Measurements from ENCODE around the gene ADGRD1. TPM values are rescaled to one million over a fixed set of nuclear protein-coding genes. Genes with fewer than 3 reads are reported as not detected.
A peak's percentile ranks its signal among the peaks of the same experiment; 100 is the strongest.

ADGRD1 gene
- total and polyA plus RNA-seq, 7 donors, result 0.46 to 22.5 (median 7.2) TPM

- Histone ChIP-seq H3K9me3 (no peaks in the 10 kb centered on the region), H3K27ac (no peak overlapping the region), H3K4me3 (no peak overlapping the region), H3K36me3 (no peaks in the 10 kb centered on the region), H3K4me1 (peaks cover 0 to 9% (median 3%) of the 10 kb centered on the region in 4 donors), H3K27me3 (peaks cover 0 to 9% (median 0%) of the 10 kb centered on the region in 3 donors)
- DNase-seq, result no peak
- intact Hi-C loops (cut with DNase I), result loop anchor here (10.0 kb wide), 2 partner anchors 193 to 793 kb away; no protein-coding TSS in a partner anchor
- TF ChIP-seq POLR2AphosphoS5 (IDR thresholded peaks at IDR 0.05) (no peak), CTCF (IDR thresholded peaks at IDR 0.05) (no peak), EP300 (IDR thresholded peaks at IDR 0.05) (no peak), POLR2A (IDR thresholded peaks at IDR 0.05) (no peak)
Measured at GRCh38 chr12:130911933-130912332, 41.8 kb upstream of the ADGRD1 start.

DNA sequence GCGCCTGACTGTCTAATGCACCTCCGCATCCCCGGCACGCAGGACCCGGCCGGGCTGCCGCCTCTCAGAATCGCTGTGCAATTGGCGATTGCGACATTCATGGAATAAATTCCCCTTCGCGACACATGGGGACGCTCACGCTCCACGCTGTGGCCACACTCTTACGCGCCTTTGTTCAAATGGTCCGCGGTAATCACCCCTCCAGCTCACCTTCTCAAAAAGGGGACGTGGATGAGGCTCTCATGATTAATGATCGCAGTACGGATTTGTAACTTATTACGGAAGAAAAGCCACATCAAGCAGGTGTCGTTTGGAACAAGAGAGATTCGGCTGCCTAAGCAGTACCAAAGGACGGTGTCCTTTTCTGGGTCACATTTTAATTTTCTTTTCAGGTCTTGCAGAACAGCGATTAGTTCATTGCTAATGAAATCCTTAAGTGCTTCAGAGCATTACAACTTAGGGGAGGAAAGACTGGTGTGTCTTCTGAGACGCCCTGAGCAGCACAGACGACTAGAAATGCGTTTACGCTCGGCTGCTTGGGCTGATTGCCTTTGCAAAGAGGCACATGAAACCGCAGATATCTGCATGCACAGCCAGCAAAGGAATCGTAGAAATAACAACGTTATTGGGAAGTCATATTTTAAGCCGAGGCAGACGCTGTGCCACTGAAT lies 37.3 kb upstream of the ADGRD1 start:
- Histone ChIP-seq H3K9me3 (peaks cover 0 to under 1% (median 0%) of the 10 kb centered on the region in 4 donors), H3K4me1 (peaks cover 0 to 16% (median 8%) of the 10 kb centered on the region in 4 donors), H3K27ac (peak overlapping the region in 1 of 4 donors; percentile 26), H3K27me3 (peaks cover 0 to 16% (median 0%) of the 10 kb centered on the region in 3 donors), H3K36me3 (no peaks in the 10 kb centered on the region), H3K4me3 (peak overlapping the region in 2 of 4 donors; percentile 25 to 27)
- intact Hi-C loops (cut with DNase I), result loop anchor here (1.0 to 10.0 kb wide), 5 partner anchors 91 to 1086 kb away; no protein-coding TSS in a partner anchor
- 20 to 23% methylated on average over 37 of the region's 37 CpGs for WGBS, 2 donors
- TF ChIP-seq POLR2A (IDR thresholded peaks at IDR 0.05) (no peak), CTCF (IDR thresholded peaks at IDR 0.05) (peak; percentile 91 to 98 (median 98)), EP300 (IDR thresholded peaks at IDR 0.05) (no peak), POLR2AphosphoS5 (IDR thresholded peaks at IDR 0.05) (peak in 2 of 4 donors; percentile 31 to 48)
- DNase-seq, result peak; percentile 85

GRCh38 chr12:130917607-130918006 lies 36.1 kb upstream of the ADGRD1 start:
- no peaks in the 10 kb centered on the region for H3K36me3 ChIP-seq
- intact Hi-C loops (cut with DNase I), result loop anchor here (5.0 to 10.0 kb wide), 4 partner anchors 90 to 1085 kb away; no protein-coding TSS in a partner anchor
- H3K4me3 ChIP-seq, result no peak overlapping the region
- H3K4me1 ChIP-seq, result peaks cover 0 to 16% (median 8%) of the 10 kb centered on the region in 4 donors
- no peak for DNase-seq
- no peak for TF ChIP-seq CTCF (IDR thresholded peaks at IDR 0.05)
- no peak for TF ChIP-seq POLR2A (IDR thresholded peaks at IDR 0.05)
- no peak for TF ChIP-seq EP300 (IDR thresholded peaks at IDR 0.05)
- no peak for TF ChIP-seq POLR2AphosphoS5 (IDR thresholded peaks at IDR 0.05)
- H3K9me3 ChIP-seq, result peaks cover 0 to 8% (median 0%) of the 10 kb centered on the region in 4 donors
- WGBS, 2 donors, result 89 to 91% methylated on average over 13 of the region's 13 CpGs
- H3K27me3 ChIP-seq, result peaks cover 0 to 16% (median 0%) of the 10 kb centered on the region in 3 donors
- H3K27ac ChIP-seq, result no peak overlapping the region

- intact Hi-C loops (cut with DNase I), result loop anchor here (5.0 to 10.0 kb wide), 4 partner anchors 88 to 1083 kb away; no protein-coding TSS in a partner anchor
- Histone ChIP-seq H3K27me3 (peaks cover 0 to 11% (median 0%) of the 10 kb centered on the region in 3 donors), H3K27ac (no peak overlapping the region), H3K9me3 (peaks cover 0 to 8% (median 0%) of the 10 kb centered on the region in 4 donors), H3K36me3 (no peaks in the 10 kb centered on the region), H3K4me1 (peaks cover 0 to 16% (median 8%) of the 10 kb centered on the region in 4 donors), H3K4me3 (no peak overlapping the region)
- TF ChIP-seq POLR2A (IDR thresholded peaks at IDR 0.05) (no peak), CTCF (IDR thresholded peaks at IDR 0.05) (no peak), POLR2AphosphoS5 (IDR thresholded peaks at IDR 0.05) (no peak), EP300 (IDR thresholded peaks at IDR 0.05) (no peak)
- DNase-seq, result no peak
- WGBS, 2 donors, result 18 to 40% methylated on average over 1 of the region's 1 CpG
Measured at GRCh38 chr12:130919086-130919485, 34.6 kb upstream of the ADGRD1 start.
